GM12801 (cell line): ENCODE results near the gene STK36.

Experiments used
- CTCF ChIP-seq: IDR thresholded peaks from one replicate; pipeline ENCODE4 v1.5.1; 2011; ENCODE audit warnings: control low read depth; ENCODE audit not compliant: insufficient read length; ENCODE audit errors: extremely low read depth

Gene STK36

GRCh38 chr2:218694405-218695145, 22.7 kb downstream of the STK36 start:
- TF ChIP-seq CTCF, result no peak

GRCh38 chr2:218698885-218699284, 27.0 kb downstream of the STK36 start:
- no peak for TF ChIP-seq CTCF

- no peak for TF ChIP-seq CTCF
These were observed 29.9 kb downstream of the STK36 start for GRCh38 chr2:218701806-218702205.

DNA sequence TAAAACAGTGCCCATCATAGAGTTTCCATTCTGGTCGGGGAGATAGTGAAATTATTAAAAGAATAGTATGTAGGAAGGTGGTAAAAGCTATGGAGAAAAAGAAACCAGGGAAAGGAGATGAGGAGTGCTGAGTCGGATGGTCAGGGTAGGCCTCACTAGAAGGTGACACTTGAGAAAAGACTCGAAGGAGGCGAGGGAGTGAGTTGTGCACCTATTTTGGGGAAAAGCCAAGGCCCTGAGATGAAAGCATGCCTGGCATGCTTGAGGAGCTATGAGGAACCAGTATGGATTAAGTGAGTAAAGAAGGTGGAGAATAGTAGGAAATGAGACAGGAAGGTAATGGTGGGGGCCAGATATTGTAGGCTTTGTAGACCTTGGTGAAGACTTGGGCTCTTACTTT, 31.5 kb downstream of the STK36 start:
- TF ChIP-seq CTCF, result no peak

GRCh38 chr2:218708086-218708485, 36.2 kb downstream of the STK36 start:
- no peak for TF ChIP-seq CTCF

DNA sequence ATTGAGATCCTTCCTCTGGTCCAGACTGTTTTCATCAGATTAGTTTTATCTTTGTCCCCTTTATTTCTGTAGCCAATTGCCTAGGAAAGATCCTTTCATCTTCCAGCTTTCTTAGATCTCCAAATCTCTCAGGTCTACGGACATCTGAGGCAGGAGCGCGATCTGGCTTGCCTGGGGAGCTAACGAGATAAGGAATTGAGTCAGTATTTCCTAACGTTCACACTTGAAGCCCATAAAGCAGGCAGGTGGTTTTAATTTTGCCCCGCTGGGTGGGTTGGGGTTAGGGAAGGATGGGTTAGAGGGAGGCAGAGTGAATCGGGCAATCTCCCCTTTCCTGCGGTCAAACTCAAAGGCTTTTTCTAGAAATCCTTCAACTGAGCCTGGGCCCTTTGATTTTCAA, 38.0 kb downstream of the STK36 start:
- TF ChIP-seq CTCF, result no peak

DNA sequence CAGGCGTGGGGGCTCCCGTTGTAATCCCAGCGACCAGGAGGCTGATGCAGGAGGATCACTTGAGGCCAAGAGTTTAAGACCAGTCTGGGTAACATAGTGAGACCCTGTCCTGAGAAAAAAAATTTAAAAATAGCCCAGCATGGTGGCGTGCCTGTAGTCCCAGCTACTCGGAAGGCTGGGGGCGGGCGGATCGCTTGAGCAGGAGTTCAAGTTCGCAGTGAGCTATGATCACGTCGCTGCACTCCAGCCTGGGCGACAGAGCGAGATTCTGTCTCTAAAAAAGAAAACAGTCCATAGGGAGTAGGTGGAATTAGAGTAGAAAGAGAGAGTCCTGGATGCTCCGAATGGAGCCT, 38.4 kb downstream of the STK36 start:
- no peak for TF ChIP-seq CTCF
